ENCODE results near the gene ATP9A. TPM values are rescaled to one million over a fixed set of nuclear protein-coding genes. Genes with fewer than 3 reads are reported as not detected.
"Not testable (repeated sequence)": the region's sequence is repeated elsewhere in the genome, so short reads cannot be mapped to it uniquely, and the experiment has no call there.

The ATP9A gene
- total RNA-seq, 1 experiment from 2014 or later: 18.6 TPM

DNA sequence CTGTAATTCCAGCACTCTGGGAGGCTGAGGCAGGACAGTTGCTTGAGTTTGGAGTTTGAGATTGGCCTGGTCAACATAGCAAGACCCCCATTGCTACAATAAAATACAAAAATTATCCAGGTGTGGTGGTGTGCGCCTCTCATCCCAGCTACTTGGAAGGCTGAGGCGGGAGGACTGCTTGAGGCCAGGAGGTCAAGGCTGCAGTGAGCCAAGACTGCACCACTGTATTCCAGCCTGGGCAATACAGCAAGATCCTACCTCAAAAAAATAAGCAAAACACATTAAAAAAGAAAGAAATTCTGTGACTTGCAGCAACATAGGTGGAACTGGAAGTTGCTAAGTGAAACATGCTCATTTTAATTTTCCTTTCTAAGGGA lies 119.6 kb downstream of the ATP9A start:
- no peak overlapping the region for H2AFZ ChIP-seq
- no peaks in the 10 kb centered on the region for H3K4me1 ChIP-seq (replicated peaks; ENCODE audit: insufficient read depth)
- no peak overlapping the region for H3K27ac ChIP-seq
- H3K9me3 ChIP-seq (ENCODE audit: insufficient read depth, low read depth): no peaks in the 10 kb centered on the region
- no peaks in the 10 kb centered on the region for H3K27me3 ChIP-seq (ENCODE audit: insufficient read depth, low read depth)
- TF ChIP-seq EZH2 (IDR thresholded peaks at IDR 0.05; ENCODE audit: low read depth): no peak
- intact Hi-C loops (cut with micrococcal nuclease; ENCODE audit: unreplicated experiment): no loop called here
- H3K4me2 ChIP-seq: no peak overlapping the region
- H3F3A ChIP-seq (ENCODE audit: insufficient read depth, low read depth): no peaks in the 10 kb centered on the region
- H3K79me2 ChIP-seq (ENCODE audit: low read depth): no peaks in the 10 kb centered on the region
- DNase-seq: no peak
- H4K20me1 ChIP-seq (ENCODE audit: insufficient read depth): no peaks in the 10 kb centered on the region
- 0 out of 2 replicates have a peak, but pooled peaks cover 4% of the 10 kb centered on the region for H3K36me3 ChIP-seq (ENCODE audit: low read depth)
- BruUV-seq (replicated peaks): no TSS peak
- POLR2A ChIA-PET (ENCODE audit: unreplicated experiment): no interaction called here
- H3K4me3 ChIP-seq: no peak overlapping the region
- CTCF ChIA-PET: no interaction called here
- no peaks in the 10 kb centered on the region for H3K9me2 ChIP-seq (ENCODE audit: insufficient read depth)

DNA sequence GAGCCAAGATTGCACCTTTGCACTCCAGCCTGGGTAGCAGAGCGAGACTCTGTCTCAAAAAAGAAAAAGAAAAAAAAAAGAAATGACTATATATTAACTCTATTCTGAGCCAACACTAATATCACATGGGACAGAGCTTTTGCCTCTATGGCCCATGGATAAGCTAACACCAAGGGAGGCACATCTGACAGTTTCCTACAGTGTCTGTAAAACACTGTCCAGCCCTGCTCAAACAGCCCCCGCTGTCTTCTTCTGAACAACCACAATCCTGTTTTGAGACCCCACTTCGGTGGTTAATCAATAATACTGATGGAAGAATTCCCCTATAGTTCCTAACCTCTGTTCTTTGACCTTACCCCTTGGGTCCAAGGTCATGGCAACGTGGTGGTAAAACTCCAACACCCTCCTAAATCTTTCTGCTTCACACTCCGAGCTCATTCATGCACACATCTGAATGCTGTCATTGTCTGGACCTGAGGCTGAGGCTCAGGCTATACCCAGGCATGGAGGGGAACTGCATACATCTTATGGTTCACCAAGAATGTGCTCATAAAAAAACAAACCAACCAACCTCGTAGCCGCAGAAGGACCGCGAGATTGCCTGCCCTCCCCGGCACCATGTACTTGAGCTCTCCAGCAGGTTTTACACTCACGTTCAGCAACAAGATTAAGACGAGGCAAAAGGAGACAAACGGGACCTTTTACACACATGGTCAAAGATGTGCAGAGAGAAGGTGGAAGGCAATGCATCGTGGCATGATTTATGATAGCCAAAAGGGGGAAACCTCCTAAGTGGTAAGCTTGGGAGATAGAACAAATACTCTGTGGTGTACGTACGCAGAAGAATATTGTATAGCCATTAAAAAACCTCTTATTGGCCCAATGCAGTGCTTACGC lies 120.3 kb downstream of the ATP9A start:
- Histone ChIP-seq H3F3A (ENCODE audit: insufficient read depth, low read depth) (no peaks in the 10 kb centered on the region; the same call in 1 of the 2 replicates), H3K79me2 (ENCODE audit: low read depth) (no peaks in the 10 kb centered on the region), H3K4me3 (no peak overlapping the region), H3K27ac (no peak overlapping the region), H4K20me1 (ENCODE audit: insufficient read depth) (no peaks in the 10 kb centered on the region), H3K9me2 (ENCODE audit: insufficient read depth) (no peaks in the 10 kb centered on the region), H3K9me3 (ENCODE audit: insufficient read depth, low read depth) (no peaks in the 10 kb centered on the region), H3K4me1 (replicated peaks; ENCODE audit: insufficient read depth) (no peaks in the 10 kb centered on the region), H3K27me3 (ENCODE audit: insufficient read depth, low read depth) (no peaks in the 10 kb centered on the region), H3K4me2 (no peak overlapping the region), H3K36me3 (ENCODE audit: low read depth) (0 out of 2 replicates have a peak, but pooled peaks cover 4% of the 10 kb centered on the region), H2AFZ (no peak overlapping the region)
- ChIA-PET POLR2A (ENCODE audit: unreplicated experiment) (no interaction called here), CTCF (no interaction called here)
- no peak for DNase-seq
- intact Hi-C loops (cut with micrococcal nuclease; ENCODE audit: unreplicated experiment): no loop called here
- TF ChIP-seq, protein P1, sequence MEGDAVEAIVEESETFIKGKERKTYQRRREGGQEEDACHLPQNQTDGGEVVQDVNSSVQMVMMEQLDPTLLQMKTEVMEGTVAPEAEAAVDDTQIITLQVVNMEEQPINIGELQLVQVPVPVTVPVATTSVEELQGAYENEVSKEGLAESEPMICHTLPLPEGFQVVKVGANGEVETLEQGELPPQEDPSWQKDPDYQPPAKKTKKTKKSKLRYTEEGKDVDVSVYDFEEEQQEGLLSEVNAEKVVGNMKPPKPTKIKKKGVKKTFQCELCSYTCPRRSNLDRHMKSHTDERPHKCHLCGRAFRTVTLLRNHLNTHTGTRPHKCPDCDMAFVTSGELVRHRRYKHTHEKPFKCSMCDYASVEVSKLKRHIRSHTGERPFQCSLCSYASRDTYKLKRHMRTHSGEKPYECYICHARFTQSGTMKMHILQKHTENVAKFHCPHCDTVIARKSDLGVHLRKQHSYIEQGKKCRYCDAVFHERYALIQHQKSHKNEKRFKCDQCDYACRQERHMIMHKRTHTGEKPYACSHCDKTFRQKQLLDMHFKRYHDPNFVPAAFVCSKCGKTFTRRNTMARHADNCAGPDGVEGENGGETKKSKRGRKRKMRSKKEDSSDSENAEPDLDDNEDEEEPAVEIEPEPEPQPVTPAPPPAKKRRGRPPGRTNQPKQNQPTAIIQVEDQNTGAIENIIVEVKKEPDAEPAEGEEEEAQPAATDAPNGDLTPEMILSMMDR (conservative IDR thresholded peaks at IDR 0.05): no peak
- TF ChIP-seq EZH2 (IDR thresholded peaks at IDR 0.05; ENCODE audit: low read depth): no peak
- BruUV-seq (replicated peaks): no TSS peak

DNA sequence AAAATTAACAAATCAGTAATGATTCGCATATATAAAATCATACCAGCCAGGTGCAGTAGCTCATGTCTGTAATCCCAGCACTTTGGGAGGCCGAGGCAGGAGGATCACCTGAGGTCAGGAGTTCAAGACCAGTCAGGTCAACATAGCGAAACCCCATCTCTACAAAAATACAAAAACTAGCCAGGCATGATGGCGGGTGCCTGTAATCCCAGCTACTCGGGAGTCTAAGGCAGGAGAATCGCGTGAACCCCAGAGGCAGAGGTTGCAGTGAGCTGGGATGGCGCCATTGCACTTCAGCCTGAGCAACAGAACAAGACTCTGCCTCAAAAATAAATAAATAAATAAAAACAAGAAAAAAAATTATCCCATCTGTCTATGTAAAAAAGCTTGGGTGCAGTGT lies 124.4 kb downstream of the ATP9A start:
- H3K27me3 ChIP-seq (ENCODE audit: insufficient read depth, low read depth); H3K36me3 ChIP-seq (ENCODE audit: low read depth); H3K9me2 ChIP-seq (ENCODE audit: insufficient read depth); CTCF ChIA-PET; H3K4me3 ChIP-seq; H3K4me1 ChIP-seq (replicated peaks; ENCODE audit: insufficient read depth); H3F3A ChIP-seq (ENCODE audit: insufficient read depth, low read depth); H3K9me3 ChIP-seq (ENCODE audit: insufficient read depth, low read depth); H2AFZ ChIP-seq; BruUV-seq (replicated peaks); H4K20me1 ChIP-seq (ENCODE audit: insufficient read depth); H3K27ac ChIP-seq; H3K4me2 ChIP-seq; H3K79me2 ChIP-seq (ENCODE audit: low read depth); DNase-seq: not testable (repeated sequence)
- intact Hi-C loops (cut with micrococcal nuclease; ENCODE audit: unreplicated experiment): loop anchor here (5.0 kb wide), 1 partner anchor 123 kb away; the partner anchor contains the start of gene ATP9A
- POLR2A ChIA-PET (ENCODE audit: unreplicated experiment): interaction anchor here (0.7 kb wide), 1 partner anchor 53 kb away, joined by 4 read pairs; no protein-coding TSS in a partner anchor

DNA sequence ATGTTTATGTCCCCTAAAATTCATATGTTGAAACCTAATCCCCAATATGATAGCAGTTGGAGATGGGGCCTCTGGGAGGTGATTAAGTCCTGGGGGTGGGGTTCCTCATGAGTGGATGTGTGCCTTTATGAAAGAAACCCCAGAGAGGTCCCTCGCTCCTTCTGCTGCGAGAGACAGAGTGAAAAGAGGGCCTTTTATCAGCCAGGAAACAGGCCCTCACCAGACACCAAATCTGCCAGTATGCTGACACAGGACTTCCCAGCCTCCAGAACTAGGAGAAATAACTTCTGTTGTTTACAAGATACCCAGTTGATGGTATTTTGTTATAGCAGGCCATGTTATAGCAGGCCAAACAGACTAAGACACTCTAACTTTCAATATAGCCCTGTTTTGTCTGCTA lies 124.8 kb downstream of the ATP9A start:
- no peak overlapping the region for H3K4me2 ChIP-seq
- H2AFZ ChIP-seq: no peak overlapping the region
- DNase-seq: no peak
- POLR2A ChIA-PET (ENCODE audit: unreplicated experiment): no interaction called here
- H4K20me1 ChIP-seq (ENCODE audit: insufficient read depth): no peaks in the 10 kb centered on the region
- H3F3A ChIP-seq (ENCODE audit: insufficient read depth, low read depth): peaks cover 4% of the 10 kb centered on the region; the same call in 1 of the 2 replicates
- H3K9me2 ChIP-seq (ENCODE audit: insufficient read depth): no peaks in the 10 kb centered on the region
- H3K9me3 ChIP-seq (ENCODE audit: insufficient read depth, low read depth): no peaks in the 10 kb centered on the region
- no peaks in the 10 kb centered on the region for H3K79me2 ChIP-seq (ENCODE audit: low read depth)
- H3K27ac ChIP-seq: no peak overlapping the region
- no TSS peak for BruUV-seq (replicated peaks)
- no peaks in the 10 kb centered on the region for H3K27me3 ChIP-seq (ENCODE audit: insufficient read depth, low read depth)
- TF ChIP-seq, protein P1 (conservative IDR thresholded peaks at IDR 0.05): no peak
- no peak for TF ChIP-seq EZH2 (IDR thresholded peaks at IDR 0.05; ENCODE audit: low read depth)
- 0 out of 2 replicates have a peak, but pooled peaks cover 4% of the 10 kb centered on the region for H3K36me3 ChIP-seq (ENCODE audit: low read depth)
- intact Hi-C loops (cut with micrococcal nuclease; ENCODE audit: unreplicated experiment): loop anchor here (5.0 kb wide), 1 partner anchor 124 kb away; the partner anchor contains the start of gene ATP9A
- H3K4me1 ChIP-seq (replicated peaks; ENCODE audit: insufficient read depth): no peaks in the 10 kb centered on the region
- CTCF ChIA-PET: interaction anchor here (0.7 kb wide), 1 partner anchor 309 kb away, joined by 3 read pairs; no protein-coding TSS in a partner anchor
- no peak overlapping the region for H3K4me3 ChIP-seq
